SJSA1 (cell line): ENCODE data around the gene B4GALNT3. TPM values are rescaled to one million over a fixed set of nuclear protein-coding genes. Genes with fewer than 3 reads are reported as not detected.
A peak's percentile ranks its signal among the peaks of the same experiment; 100 is the strongest.

Experiments used
- DNase-seq, 2 experiments: peaks; one replicate each; pipeline ENCODE4 v3.0.0-alpha.2; 2015 to 2020; ENCODE audit warnings: low spot score in 2 of 2, low read depth in 1 of 2
- H3K27ac ChIP-seq: fragments of 250-450 bp; sonication (Bioruptor Pico); 2 replicates; pipeline ENCODE4 v1.5.1; 2020; ENCODE audit warnings: mild to moderate bottlenecking, moderate library complexity
- H3K27me3 ChIP-seq: fragments of 250-450 bp; sonication (Bioruptor Pico); replicated peaks from 2 replicates; pipeline ENCODE4 v1.5.1; 2020; ENCODE audit warnings: mild to moderate bottlenecking, moderate library complexity
- H3K36me3 ChIP-seq: fragments of 250-450 bp; sonication (Bioruptor Pico); 2 replicates; pipeline ENCODE4 v1.5.1; 2020; ENCODE audit warnings: mild to moderate bottlenecking
- H3K4me1 ChIP-seq: fragments of 250-450 bp; sonication (Bioruptor Pico); replicated peaks from 2 replicates; pipeline ENCODE4 v1.6.1; 2021; ENCODE audit warnings: mild to moderate bottlenecking
- H3K4me3 ChIP-seq: fragments of 250-450 bp; sonication (Bioruptor Pico); 2 replicates; pipeline ENCODE4 v1.5.1; 2020; ENCODE audit warnings: mild to moderate bottlenecking
- H3K9me3 ChIP-seq: fragments of 250-450 bp; sonication (Bioruptor Pico); replicated peaks from 2 replicates; pipeline ENCODE4 v1.5.1; 2020; ENCODE audit warnings: mild to moderate bottlenecking
- total RNA-seq: library from RNA; depleted of rRNA; stranded (reverse); fragments of >200 nt; shearing (Covaris generic); gene quantifications from 2 replicates; pipeline ENCODE4 v1.2.3, GENCODE V29; 2014

B4GALNT3 gene
- total RNA-seq, 1 experiment from 2014 or later, result not detected

- Histone ChIP-seq H3K9me3 (no peaks in the 10 kb centered on the region), H3K27ac (no peak overlapping the region), H3K36me3 (no peaks in the 10 kb centered on the region), H3K27me3 (peaks cover 22% of the 10 kb centered on the region), H3K4me1 (peaks cover 3% of the 10 kb centered on the region), H3K4me3 (no peak overlapping the region)
- DNase-seq, result no peak
Measured at GRCh38 chr12:479161-479560, 19.4 kb downstream of the B4GALNT3 start.

- H3K4me1 ChIP-seq, result no peaks in the 10 kb centered on the region; the same call in 1 of the 2 replicates
- H3K27me3 ChIP-seq, result peaks cover 22% of the 10 kb centered on the region
- H3K4me3 ChIP-seq, result no peak overlapping the region
- no peak overlapping the region for H3K27ac ChIP-seq
- no peaks in the 10 kb centered on the region for H3K9me3 ChIP-seq
- DNase-seq, result no peak
- no peaks in the 10 kb centered on the region for H3K36me3 ChIP-seq
Measured at GRCh38 chr12:480831-481816, 21.4 kb downstream of the B4GALNT3 start.

GRCh38 chr12:482061-482460 is 22.3 kb downstream of the B4GALNT3 start:
- Histone ChIP-seq H3K4me3 (no peak overlapping the region), H3K27ac (no peak overlapping the region), H3K9me3 (no peaks in the 10 kb centered on the region), H3K4me1 (no peaks in the 10 kb centered on the region; the same call in 1 of the 2 replicates), H3K36me3 (no peaks in the 10 kb centered on the region), H3K27me3 (peaks cover 22% of the 10 kb centered on the region)
- no peak for DNase-seq

- Histone ChIP-seq H3K9me3 (no peaks in the 10 kb centered on the region), H3K27me3 (peaks cover 15% of the 10 kb centered on the region), H3K36me3 (no peaks in the 10 kb centered on the region), H3K27ac (no peak overlapping the region), H3K4me3 (no peak overlapping the region), H3K4me1 (no peaks in the 10 kb centered on the region; the same call in 1 of the 2 replicates)
- DNase-seq, result no peak
Measured at GRCh38 chr12:484096-484495, 24.4 kb downstream of the B4GALNT3 start.

- Histone ChIP-seq H3K4me1 (no peaks in the 10 kb centered on the region), H3K9me3 (0 out of 2 replicates have a peak, but pooled peaks cover 3% of the 10 kb centered on the region), H3K4me3 (no peak overlapping the region), H3K36me3 (no peaks in the 10 kb centered on the region), H3K27me3 (no peaks in the 10 kb centered on the region; the same call in 1 of the 2 replicates), H3K27ac (no peak overlapping the region)
- DNase-seq, result no peak
Measured at GRCh38 chr12:490260-490659, 30.5 kb downstream of the B4GALNT3 start.

GRCh38 chr12:495466-495865 is 35.7 kb downstream of the B4GALNT3 start:
- Histone ChIP-seq H3K4me1 (peaks cover 15% of the 10 kb centered on the region), H3K36me3 (no peaks in the 10 kb centered on the region), H3K27ac (no peak overlapping the region), H3K9me3 (peaks cover 3% of the 10 kb centered on the region; the same call in 1 of the 2 replicates), H3K4me3 (no peak overlapping the region), H3K27me3 (peaks cover 2% of the 10 kb centered on the region; the same call in 1 of the 2 replicates)
- no peak for DNase-seq

GRCh38 chr12:496736-497135 is 37.0 kb downstream of the B4GALNT3 start:
- Histone ChIP-seq H3K9me3 (peaks cover 3% of the 10 kb centered on the region; the same call in 1 of the 2 replicates), H3K36me3 (no peaks in the 10 kb centered on the region), H3K27me3 (peaks cover 2% of the 10 kb centered on the region; the same call in 1 of the 2 replicates), H3K27ac (no peak overlapping the region), H3K4me1 (peaks cover 15% of the 10 kb centered on the region), H3K4me3 (no peak overlapping the region)
- DNase-seq, result no peak

GRCh38 chr12:497501-498160 is 37.9 kb downstream of the B4GALNT3 start:
- Histone ChIP-seq H3K4me3 (no peak overlapping the region), H3K27ac (no peak overlapping the region), H3K27me3 (peaks cover 2% of the 10 kb centered on the region; the same call in 1 of the 2 replicates), H3K36me3 (no peaks in the 10 kb centered on the region), H3K4me1 (peaks cover 15% of the 10 kb centered on the region), H3K9me3 (no peaks in the 10 kb centered on the region; the same call in 1 of the 2 replicates)
- peak; percentile 48 to 55 for DNase-seq

- Histone ChIP-seq H3K4me1 (peaks cover 15% of the 10 kb centered on the region), H3K36me3 (no peaks in the 10 kb centered on the region), H3K4me3 (no peak overlapping the region), H3K9me3 (no peaks in the 10 kb centered on the region; the same call in 1 of the 2 replicates), H3K27ac (no peak overlapping the region), H3K27me3 (peaks cover 5% of the 10 kb centered on the region; the same call in 1 of the 2 replicates)
- no peak for DNase-seq
Measured at GRCh38 chr12:499837-500458, 40.2 kb downstream of the B4GALNT3 start.

GRCh38 chr12:501722-502447 is 42.1 kb downstream of the B4GALNT3 start:
- peaks cover 15% of the 10 kb centered on the region for H3K4me1 ChIP-seq
- DNase-seq, result no peak
- H3K27me3 ChIP-seq, result peaks cover 10% of the 10 kb centered on the region; the same call in 1 of the 2 replicates
- H3K4me3 ChIP-seq, result no peak overlapping the region
- H3K27ac ChIP-seq, result no peak overlapping the region
- H3K9me3 ChIP-seq, result no peaks in the 10 kb centered on the region; the same call in 1 of the 2 replicates
- H3K36me3 ChIP-seq, result no peaks in the 10 kb centered on the region

GRCh38 chr12:503111-503761 is 43.5 kb downstream of the B4GALNT3 start:
- peaks cover 10% of the 10 kb centered on the region; the same call in 1 of the 2 replicates for H3K27me3 ChIP-seq
- no peak for DNase-seq
- no peak overlapping the region for H3K27ac ChIP-seq

GRCh38 chr12:505221-505620 is 45.5 kb downstream of the B4GALNT3 start:
- H3K36me3 ChIP-seq, result no peaks in the 10 kb centered on the region
- H3K4me1 ChIP-seq, result peaks cover 14% of the 10 kb centered on the region
- no peak for DNase-seq
- peaks cover 8% of the 10 kb centered on the region; the same call in 1 of the 2 replicates for H3K27me3 ChIP-seq
- no peak overlapping the region for H3K4me3 ChIP-seq
- no peak overlapping the region for H3K27ac ChIP-seq
- H3K9me3 ChIP-seq, result no peaks in the 10 kb centered on the region

More at GRCh38 chr12:503111-503761, 43.5 kb downstream of the B4GALNT3 start:
- Histone ChIP-seq H3K36me3 (no peaks in the 10 kb centered on the region), H3K4me1 (peaks cover 4% of the 10 kb centered on the region), H3K9me3 (no peaks in the 10 kb centered on the region; the same call in 1 of the 2 replicates), H3K4me3 (no peak overlapping the region)
